Astrocyte (in vitro differentiated cells and primary cell): ENCODE data around the gene CCND2. TPM values are rescaled to one million over a fixed set of nuclear protein-coding genes. Genes with fewer than 3 reads are reported as not detected.

Experiments
- DNase-seq: peaks from one replicate; pipeline ENCODE4 v3.0.0-alpha.2; 2010; ENCODE audit warnings: low read depth
- FAIRE-seq: peaks from 2 replicates; lab custom pipeline; 2011; peaks lifted over from hg19 to GRCh38; lab: Jason Lieb, UNC
- H2AFZ ChIP-seq: 2 replicates; pipeline ENCODE4 v1.6.0; 2012; ENCODE audit warnings: low read depth, low read length, inconsistent platforms
- H3K27ac ChIP-seq: 2 replicates; pipeline ENCODE4 v1.5.1; 2011; ENCODE audit warnings: low read depth, low read length, inconsistent platforms
- H3K27me3 ChIP-seq: 2 replicates; pipeline ENCODE4 v1.6.0; 2011; ENCODE audit warnings: low read length, inconsistent platforms; ENCODE audit not compliant: insufficient read depth
- H3K36me3 ChIP-seq: 2 replicates; pipeline ENCODE4 v1.5.1; 2011; ENCODE audit warnings: low read length, inconsistent platforms; ENCODE audit not compliant: insufficient read depth
- H3K4me1 ChIP-seq: 2 replicates; pipeline ENCODE4 v1.5.1; 2011; ENCODE audit warnings: low read length, inconsistent platforms; ENCODE audit not compliant: insufficient read depth
- H3K4me2 ChIP-seq: 2 replicates; pipeline ENCODE4 v1.6.0; 2012; ENCODE audit warnings: low read length, inconsistent platforms
- H3K4me3 ChIP-seq: 2 replicates; pipeline ENCODE4 v1.5.1; 2011; ENCODE audit warnings: low read depth, mild to moderate bottlenecking, low read length, inconsistent platforms; ENCODE audit not compliant: insufficient read depth
- H3K79me2 ChIP-seq: 2 replicates; pipeline ENCODE4 v1.6.0; 2012; ENCODE audit warnings: mild to moderate bottlenecking, low read length, inconsistent platforms; ENCODE audit not compliant: insufficient read depth
- H3K9ac ChIP-seq: 2 replicates; pipeline ENCODE4 v1.6.0; 2012; ENCODE audit warnings: mild to moderate bottlenecking, low read length, inconsistent platforms
- H3K9me3 ChIP-seq: 2 replicates; pipeline ENCODE4 v1.5.1; 2012; ENCODE audit warnings: low read depth, mild to moderate bottlenecking, low read length, inconsistent platforms; ENCODE audit not compliant: insufficient read depth
- H4K20me1 ChIP-seq: 2 replicates; pipeline ENCODE4 v1.6.0; 2012; ENCODE audit warnings: low read length, inconsistent platforms; ENCODE audit not compliant: insufficient read depth
- H3K27ac Mint-ChIP-seq: one replicate; pipeline ENCODE4 v1.8.0; 2021; ENCODE audit warnings: mild to moderate bottlenecking, mixed read lengths; ENCODE audit not compliant: unreplicated experiment
- H3K27me3 Mint-ChIP-seq: one replicate; pipeline ENCODE4 v1.8.0; 2021; ENCODE audit warnings: low read depth, mixed read lengths; ENCODE audit not compliant: unreplicated experiment
- H3K36me3 Mint-ChIP-seq: one replicate; pipeline ENCODE4 v1.8.0; 2021; ENCODE audit warnings: low read depth, mixed read lengths; ENCODE audit not compliant: unreplicated experiment
- H3K4me1 Mint-ChIP-seq: one replicate; pipeline ENCODE4 v1.8.0; 2021; ENCODE audit warnings: low read depth, mixed read lengths; ENCODE audit not compliant: unreplicated experiment
- H3K4me3 Mint-ChIP-seq: one replicate; pipeline ENCODE4 v1.8.0; 2021; ENCODE audit warnings: mild to moderate bottlenecking, moderate library complexity, mixed read lengths; ENCODE audit not compliant: unreplicated experiment
- H3K9me3 Mint-ChIP-seq: one replicate; pipeline ENCODE4 v1.8.0; 2021; ENCODE audit warnings: mild to moderate bottlenecking, mixed read lengths; ENCODE audit not compliant: unreplicated experiment
- CTCF ChIP-seq: IDR thresholded peaks from 2 replicates; pipeline ENCODE4 v1.5.1; 2011; ENCODE audit warnings: low read depth, mild to moderate bottlenecking, inconsistent platforms, low read length, moderate library complexity; ENCODE audit not compliant: insufficient read depth
- EZH2 ChIP-seq: IDR thresholded peaks from 2 replicates; pipeline ENCODE4 v1.6.1; 2012; ENCODE audit warnings: mild to moderate bottlenecking, low read length, inconsistent platforms; ENCODE audit not compliant: insufficient read depth
- total RNA-seq: library from RNA; stranded (reverse); gene quantifications from 2 replicates; pipeline ENCODE4 v1.2.1, GENCODE V29; 2021

Gene CCND2
- total RNA-seq, 1 donor from 2014 or later, result 726 TPM

GRCh38 chr12:4250691-4251090, 22.9 kb upstream of the CCND2 start:
- TF ChIP-seq EZH2 (no peak), CTCF (no peak)
- Histone ChIP-seq H3K36me3 (no peaks in the 10 kb centered on the region), H4K20me1 (no peaks in the 10 kb centered on the region), H3K4me1 (no peaks in the 10 kb centered on the region), H3K9me3 (no peaks in the 10 kb centered on the region), H3K27me3 (no peaks in the 10 kb centered on the region), H3K4me2 (no peak overlapping the region), H3K79me2 (no peaks in the 10 kb centered on the region), H3K4me3 (no peak overlapping the region), H3K9ac (no peak overlapping the region), H3K27ac (no peak overlapping the region), H2AFZ (no peak overlapping the region)
- DNase-seq, result no peak
- Mint-ChIP-seq H3K27me3 (peaks cover 28% of the 10 kb centered on the region), H3K4me3 (no peak overlapping the region), H3K27ac (no peak overlapping the region), H3K9me3 (no peaks in the 10 kb centered on the region), H3K4me1 (peaks cover 2% of the 10 kb centered on the region), H3K36me3 (peaks cover 6% of the 10 kb centered on the region)
- no peak for FAIRE-seq

- Histone ChIP-seq H3K4me2 (no peak overlapping the region), H3K36me3 (no peaks in the 10 kb centered on the region), H4K20me1 (no peaks in the 10 kb centered on the region), H3K9me3 (no peaks in the 10 kb centered on the region), H3K4me3 (no peak overlapping the region), H3K4me1 (no peaks in the 10 kb centered on the region), H3K9ac (no peak overlapping the region), H3K27me3 (no peaks in the 10 kb centered on the region), H3K27ac (no peak overlapping the region), H2AFZ (no peak overlapping the region), H3K79me2 (no peaks in the 10 kb centered on the region)
- H3K4me3 Mint-ChIP-seq, result no peak overlapping the region
- H3K9me3 Mint-ChIP-seq, result no peaks in the 10 kb centered on the region
- TF ChIP-seq EZH2 (no peak), CTCF (no peak)
- peaks cover 6% of the 10 kb centered on the region for H3K36me3 Mint-ChIP-seq
- H3K27me3 Mint-ChIP-seq, result peaks cover 28% of the 10 kb centered on the region
- no peak for FAIRE-seq
- H3K4me1 Mint-ChIP-seq, result no peaks in the 10 kb centered on the region
- peak overlapping the region; percentile 18 for H3K27ac Mint-ChIP-seq
- no peak for DNase-seq
Observed at GRCh38 chr12:4251216-4251891, 22.2 kb upstream of the CCND2 start.

- Mint-ChIP-seq H3K4me1 (no peaks in the 10 kb centered on the region), H3K9me3 (no peaks in the 10 kb centered on the region)
- no peak for FAIRE-seq
Observed at GRCh38 chr12:4251967-4252366, 21.6 kb upstream of the CCND2 start.

More at GRCh38 chr12:4251967-4252366, 21.6 kb upstream of the CCND2 start:
- H3K79me2 ChIP-seq, result no peaks in the 10 kb centered on the region
- no peak overlapping the region for H3K27ac ChIP-seq
- Mint-ChIP-seq H3K4me3 (no peak overlapping the region), H3K27ac (no peak overlapping the region), H3K27me3 (peaks cover 28% of the 10 kb centered on the region), H3K36me3 (peaks cover 6% of the 10 kb centered on the region)
- no peak overlapping the region for H2AFZ ChIP-seq
- no peak overlapping the region for H3K9ac ChIP-seq
- H3K4me2 ChIP-seq, result no peak overlapping the region
- no peaks in the 10 kb centered on the region for H3K4me1 ChIP-seq
- no peaks in the 10 kb centered on the region for H3K27me3 ChIP-seq
- no peaks in the 10 kb centered on the region for H3K9me3 ChIP-seq
- no peaks in the 10 kb centered on the region for H3K36me3 ChIP-seq
- no peak for DNase-seq
- TF ChIP-seq EZH2 (no peak), CTCF (no peak)
- H4K20me1 ChIP-seq, result no peaks in the 10 kb centered on the region
- no peak overlapping the region for H3K4me3 ChIP-seq
